Embryonic facial prominence (tissue), 1 donor: ENCODE data around the gene WDR70.
"Not testable (repeated sequence)": the region's sequence is repeated elsewhere in the genome, so short reads cannot be mapped to it uniquely, and the experiment has no call there.

Experiments used
- DNase-seq: peaks from one replicate; pipeline ENCODE4 v3.0.0-alpha.2; 2016; ENCODE audit errors: extremely low spot score

WDR70 gene

GRCh38 chr5:37570597-37570996 lies 191.5 kb downstream of the WDR70 start:
- no peak for DNase-seq

GRCh38 chr5:37571985-37572384 lies 192.9 kb downstream of the WDR70 start:
- no peak for DNase-seq

GRCh38 chr5:37575541-37576489 lies 196.7 kb downstream of the WDR70 start:
- no peak for DNase-seq

- DNase-seq = no peak
Observed at GRCh38 chr5:37576552-37576951, 197.4 kb downstream of the WDR70 start.

- no peak for DNase-seq
Observed at GRCh38 chr5:37578176-37578575, 199.1 kb downstream of the WDR70 start.

- no peak for DNase-seq
Observed at GRCh38 chr5:37580106-37580505, 201.0 kb downstream of the WDR70 start.

GRCh38 chr5:37582202-37582601 lies 203.1 kb downstream of the WDR70 start:
- DNase-seq = no peak

GRCh38 chr5:37593292-37593691 lies 214.2 kb downstream of the WDR70 start:
- not testable (repeated sequence) for DNase-seq

- not testable (repeated sequence) for DNase-seq
Observed at GRCh38 chr5:37594864-37595263, 215.7 kb downstream of the WDR70 start.

GRCh38 chr5:37598733-37599132 lies 219.6 kb downstream of the WDR70 start:
- no peak for DNase-seq

- no peak for DNase-seq
Observed at GRCh38 chr5:37601163-37601562, 222.0 kb downstream of the WDR70 start.

GRCh38 chr5:37603072-37603471 lies 224.0 kb downstream of the WDR70 start:
- DNase-seq = no peak

GRCh38 chr5:37604290-37604689 lies 225.2 kb downstream of the WDR70 start:
- DNase-seq = no peak

- no peak for DNase-seq
Observed at GRCh38 chr5:37606148-37606547, 227.0 kb downstream of the WDR70 start.

GRCh38 chr5:37606632-37607248 lies 227.6 kb downstream of the WDR70 start:
- no peak for DNase-seq

- no peak for DNase-seq
Observed at GRCh38 chr5:37615184-37615583, 236.1 kb downstream of the WDR70 start.

GRCh38 chr5:37619353-37619752 lies 240.2 kb downstream of the WDR70 start:
- no peak for DNase-seq

GRCh38 chr5:37622354-37622753 lies 243.2 kb downstream of the WDR70 start:
- DNase-seq = not testable (repeated sequence)

GRCh38 chr5:37626266-37626665 lies 247.1 kb downstream of the WDR70 start:
- DNase-seq = no peak

GRCh38 chr5:37628876-37629275 lies 249.8 kb downstream of the WDR70 start:
- no peak for DNase-seq

GRCh38 chr5:37631939-37632338 lies 252.8 kb downstream of the WDR70 start:
- DNase-seq = no peak

GRCh38 chr5:37637165-37637845 lies 258.2 kb downstream of the WDR70 start:
- DNase-seq = no peak
